HEK293 (cell line): ENCODE data around the gene PRRT1B.

Experiments used
- BCL11A ChIP-seq: fragments of 450-650 bp; formaldehyde crosslinking; IDR thresholded peaks from 2 replicates; pipeline ENCODE4 v1.5.1; 2016; ENCODE audit warnings: low read depth, missing biosample characterization, missing genetic modification characterization
- BCL11B ChIP-seq: fragments of 450-650 bp; formaldehyde crosslinking; IDR thresholded peaks from 2 replicates; pipeline ENCODE4 v1.5.1; 2016; ENCODE audit warnings: low read depth, missing biosample characterization, missing genetic modification characterization
- HOXC10 ChIP-seq: sonication (generic); formaldehyde crosslinking; IDR thresholded peaks from 2 replicates; pipeline ENCODE4 v1.8.1; 2023; ENCODE audit warnings: mild to moderate bottlenecking, missing genetic modification reagents
- ZFP37 ChIP-seq: fragments of 450-650 bp; formaldehyde crosslinking; IDR thresholded peaks from 2 replicates; pipeline ENCODE4 v1.5.1; 2016; ENCODE audit warnings: missing biosample characterization, missing genetic modification characterization
- ZNF132 ChIP-seq: fragments of 450-650 bp; formaldehyde crosslinking; IDR thresholded peaks from 2 replicates; pipeline ENCODE4 v1.5.1; 2017; ENCODE audit warnings: missing biosample characterization, missing genetic modification characterization, borderline replicate concordance
- ZNF174 ChIP-seq: fragments of 450-650 bp; formaldehyde crosslinking; IDR thresholded peaks from 2 replicates; pipeline ENCODE4 v1.5.0; 2017; ENCODE audit warnings: missing biosample characterization, mild to moderate bottlenecking, missing genetic modification characterization
- ZNF274 ChIP-seq, 2 experiments: fragments of 200-500 bp in 1 of 2; fragments of 450-650 bp in 1 of 2; sonication (Bioruptor generic) in 1 of 2; formaldehyde crosslinking in 1 of 2; IDR thresholded peaks; 2 replicates each; pipeline versions ENCODE4 v1.5.1 to v1.6.1; 2014 to 2016; ENCODE audit warnings: borderline replicate concordance in 1 of 2, inconsistent platforms in 1 of 2, low read length in 1 of 2, missing biosample characterization in 1 of 2, missing genetic modification characterization in 1 of 2
- ZNF768 ChIP-seq: fragments of 450-650 bp; formaldehyde crosslinking; IDR thresholded peaks from 2 replicates; pipeline ENCODE4 v1.5.1; 2018; ENCODE audit warnings: missing biosample characterization, mild to moderate bottlenecking, missing genetic modification characterization
- TF ChIP-seq, protein P1 (sequence below): fragments of 450-650 bp; formaldehyde crosslinking; IDR thresholded peaks from 2 replicates; pipeline ENCODE4 v1.5.1; 2016; ENCODE audit warnings: missing biosample characterization, missing genetic modification characterization
- TF ChIP-seq, protein P2 (sequence below): fragments of 450-650 bp; formaldehyde crosslinking; IDR thresholded peaks from 2 replicates; pipeline ENCODE4 v1.5.1; 2017; ENCODE audit warnings: missing biosample characterization, missing genetic modification characterization

DNA sequence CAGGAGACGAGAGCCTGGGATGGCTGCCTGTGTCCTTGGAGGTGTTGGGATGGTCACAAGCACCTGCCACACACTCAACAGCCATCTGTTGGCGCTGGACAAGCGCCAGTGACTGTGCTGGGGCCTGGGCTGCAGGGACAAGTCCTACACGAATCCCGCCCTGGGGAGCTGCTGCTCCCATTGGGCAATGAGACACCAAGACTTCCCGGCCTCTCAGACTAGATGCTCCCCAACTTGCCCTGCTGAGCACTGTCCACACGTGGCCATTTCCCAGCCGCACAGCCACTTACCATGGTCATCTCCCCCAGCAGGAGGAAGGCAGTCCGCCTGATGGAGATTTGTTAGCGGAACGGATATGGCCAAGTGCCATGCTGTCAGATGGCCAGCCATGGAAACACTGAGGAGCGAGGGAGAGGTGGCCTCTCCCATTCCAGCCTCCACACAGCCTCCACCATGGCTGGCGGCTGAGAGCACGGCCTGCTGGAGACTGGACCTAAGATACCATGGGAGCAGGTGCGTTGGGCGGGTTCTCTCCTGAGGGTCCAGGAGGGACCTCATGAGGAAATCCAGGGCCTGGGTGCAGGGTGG lies 43.9 kb downstream of the PRRT1B start:
- TF ChIP-seq, protein P1, sequence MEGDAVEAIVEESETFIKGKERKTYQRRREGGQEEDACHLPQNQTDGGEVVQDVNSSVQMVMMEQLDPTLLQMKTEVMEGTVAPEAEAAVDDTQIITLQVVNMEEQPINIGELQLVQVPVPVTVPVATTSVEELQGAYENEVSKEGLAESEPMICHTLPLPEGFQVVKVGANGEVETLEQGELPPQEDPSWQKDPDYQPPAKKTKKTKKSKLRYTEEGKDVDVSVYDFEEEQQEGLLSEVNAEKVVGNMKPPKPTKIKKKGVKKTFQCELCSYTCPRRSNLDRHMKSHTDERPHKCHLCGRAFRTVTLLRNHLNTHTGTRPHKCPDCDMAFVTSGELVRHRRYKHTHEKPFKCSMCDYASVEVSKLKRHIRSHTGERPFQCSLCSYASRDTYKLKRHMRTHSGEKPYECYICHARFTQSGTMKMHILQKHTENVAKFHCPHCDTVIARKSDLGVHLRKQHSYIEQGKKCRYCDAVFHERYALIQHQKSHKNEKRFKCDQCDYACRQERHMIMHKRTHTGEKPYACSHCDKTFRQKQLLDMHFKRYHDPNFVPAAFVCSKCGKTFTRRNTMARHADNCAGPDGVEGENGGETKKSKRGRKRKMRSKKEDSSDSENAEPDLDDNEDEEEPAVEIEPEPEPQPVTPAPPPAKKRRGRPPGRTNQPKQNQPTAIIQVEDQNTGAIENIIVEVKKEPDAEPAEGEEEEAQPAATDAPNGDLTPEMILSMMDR: no peak
- TF ChIP-seq, protein P2, sequence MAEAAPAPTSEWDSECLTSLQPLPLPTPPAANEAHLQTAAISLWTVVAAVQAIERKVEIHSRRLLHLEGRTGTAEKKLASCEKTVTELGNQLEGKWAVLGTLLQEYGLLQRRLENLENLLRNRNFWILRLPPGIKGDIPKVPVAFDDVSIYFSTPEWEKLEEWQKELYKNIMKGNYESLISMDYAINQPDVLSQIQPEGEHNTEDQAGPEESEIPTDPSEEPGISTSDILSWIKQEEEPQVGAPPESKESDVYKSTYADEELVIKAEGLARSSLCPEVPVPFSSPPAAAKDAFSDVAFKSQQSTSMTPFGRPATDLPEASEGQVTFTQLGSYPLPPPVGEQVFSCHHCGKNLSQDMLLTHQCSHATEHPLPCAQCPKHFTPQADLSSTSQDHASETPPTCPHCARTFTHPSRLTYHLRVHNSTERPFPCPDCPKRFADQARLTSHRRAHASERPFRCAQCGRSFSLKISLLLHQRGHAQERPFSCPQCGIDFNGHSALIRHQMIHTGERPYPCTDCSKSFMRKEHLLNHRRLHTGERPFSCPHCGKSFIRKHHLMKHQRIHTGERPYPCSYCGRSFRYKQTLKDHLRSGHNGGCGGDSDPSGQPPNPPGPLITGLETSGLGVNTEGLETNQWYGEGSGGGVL (tag by site-specific recombination): no peak
- TF ChIP-seq HOXC10 (CRISPR knock-in tag) (no peak), ZNF132 (tag by site-specific recombination) (no peak), BCL11B (tag by site-specific recombination) (no peak), ZNF174 (no peak), ZFP37 (tag by site-specific recombination) (no peak), ZNF274 (IDR thresholded peaks at IDR 0.05; ENCODE audit: low read length) (no peak), ZNF274 (tag by site-specific recombination; IDR thresholded peaks at IDR 0.05; ENCODE audit: borderline replicate concordance) (no peak), ZNF768 (no peak), BCL11A (no peak)
